Spleen (tissue), 11 donors: Measurements from ENCODE around the gene RPLP1. TPM values are rescaled to one million over a fixed set of nuclear protein-coding genes. Genes with fewer than 3 reads are reported as not detected.

ENCODE experiments used
- DNase-seq: peaks from one replicate; pipeline ENCODE4 v3.0.0-alpha.2; 2020
- H3K27ac ChIP-seq, 8 donors: fragments of 200-600 bp; sonication (generic) in 7 of 8; 1 replicate in 4 of 8; 2 replicates in 4 of 8; pipeline versions ENCODE4 v1.5.0 to v1.8.0; 2016 to 2021; ENCODE audit warnings: inconsistent platforms in 4 of 8, mild to moderate bottlenecking in 4 of 8, moderate library complexity in 1 of 8
- H3K27me3 ChIP-seq, 7 donors: fragments of 200-600 bp; sonication (generic) in 6 of 7; replicated peaks in 1 of 7; 1 replicate in 4 of 7; 2 replicates in 3 of 7; pipeline versions ENCODE4 v1.5.0 to v1.8.0; 2016 to 2021; ENCODE audit warnings: inconsistent platforms in 3 of 7, mild to moderate bottlenecking in 1 of 7
- H3K36me3 ChIP-seq, 6 donors: fragments of 200-600 bp; sonication (generic) in 5 of 6; 1 replicate in 4 of 6; 2 replicates in 2 of 6; pipeline versions ENCODE4 v1.5.0 to v1.8.0; 2016 to 2021; ENCODE audit warnings: inconsistent platforms in 2 of 6
- H3K4me1 ChIP-seq, 6 donors: fragments of 200-600 bp; sonication (generic) in 5 of 6; 1 replicate in 3 of 6; 2 replicates in 3 of 6; pipeline versions ENCODE4 v1.5.0 to v1.8.0; 2016 to 2021; ENCODE audit warnings: inconsistent platforms in 3 of 6
- H3K4me3 ChIP-seq, 8 donors: fragments of 200-600 bp; sonication (generic) in 7 of 8; 1 replicate in 4 of 8; 2 replicates in 4 of 8; pipeline versions ENCODE4 v1.5.0 to v1.8.0; 2016 to 2021; ENCODE audit warnings: inconsistent platforms in 4 of 8, mild to moderate bottlenecking in 4 of 8, moderate library complexity in 2 of 8
- H3K9me3 ChIP-seq, 8 donors: fragments of 200-600 bp; sonication (generic) in 7 of 8; 1 replicate in 4 of 8; 2 replicates in 4 of 8; pipeline versions ENCODE4 v1.5.0 to v1.8.0; 2016 to 2021; ENCODE audit warnings: inconsistent platforms in 4 of 8
- POLR2A ChIP-seq, 3 donors: fragments of 450-650 bp; IDR thresholded peaks; one replicate each; pipeline ENCODE4 v1.5.1; 2017; ENCODE audit warnings: antibody characterized with exemption in 3 of 3, mild to moderate bottlenecking in 1 of 3
- POLR2AphosphoS5 ChIP-seq, 3 donors: sonication (generic); formaldehyde crosslinking; IDR thresholded peaks; one replicate each; pipeline ENCODE4 v1.5.1; 2017; ENCODE audit warnings: antibody characterized with exemption in 3 of 3
- WGBS, 5 donors: extraction: QIAGEN DNeasy Blood & Tissue Kit in 3 of 5; methylation state at CpG; one replicate each; pipeline versions ENCODE4 v1.1.5 to v1.1.7; 2013 to 2018; 5-methylcytosine and 5-hydroxymethylcytosine counted together
- intact Hi-C: fragments of 100-400 bp; cut with DNase I; formaldehyde crosslinking; loops from one replicate; pipeline ENCODE4 v1.15.0; 2023; ENCODE audit warnings: low total_unique reads
- polyA plus RNA-seq, 3 donors: library from polyadenylated mRNA; stranded (reverse); fragments of 200-250 nt; gene quantifications; one replicate each; pipeline ENCODE4 v1.2.1, GENCODE V29; 2013
- total RNA-seq, 7 donors: library from RNA; depleted of rRNA in 3 of 7; stranded (reverse); fragments of >200 nt in 3 of 7; fragmentation: NEBNext Ultra II Directional in 4 of 7; extraction: Animal tissue kit (Norgen Biotek cat#: 25700) in 4 of 7; gene quantifications; one replicate each; pipeline versions ENCODE4 v1.1.0 to v1.2.1, GENCODE V29; 2016 to 2021
- TF ChIP-seq, protein P1 (sequence below), 11 experiments: fragments of 200-600 bp in 7 of 11; fragments of 450-650 bp in 4 of 11; sonication (generic) in 4 of 11; IDR thresholded peaks in 8 of 11; conservative IDR thresholded peaks in 3 of 11; 1 replicate in 7 of 11; 2 replicates in 4 of 11; pipeline versions ENCODE4 v1.4.0 to v1.8.0; 2016 to 2021; ENCODE audit warnings: antibody characterized with exemption in 11 of 11, inconsistent platforms in 4 of 11, mild to moderate bottlenecking in 1 of 11
- donor health status: healthy with polysubstance abuse.
- donor health status: DM: no; HTN: no; CAD: no; lungs with moderate emphysema.
- donor health status: DM: no; HTN: no; CAD: no.
- donor health status: Bipolar disorder and iron deficiency.
- donor health status: healthy.
- donor health status: DM: no; HTN: no; CAD: no.
- donor health status: DM: yes; HTN: yes; CAD: no.

The RPLP1 gene
- total and polyA plus RNA-seq, 10 donors, result 439 to 3,995 (median 1,492) TPM

DNA sequence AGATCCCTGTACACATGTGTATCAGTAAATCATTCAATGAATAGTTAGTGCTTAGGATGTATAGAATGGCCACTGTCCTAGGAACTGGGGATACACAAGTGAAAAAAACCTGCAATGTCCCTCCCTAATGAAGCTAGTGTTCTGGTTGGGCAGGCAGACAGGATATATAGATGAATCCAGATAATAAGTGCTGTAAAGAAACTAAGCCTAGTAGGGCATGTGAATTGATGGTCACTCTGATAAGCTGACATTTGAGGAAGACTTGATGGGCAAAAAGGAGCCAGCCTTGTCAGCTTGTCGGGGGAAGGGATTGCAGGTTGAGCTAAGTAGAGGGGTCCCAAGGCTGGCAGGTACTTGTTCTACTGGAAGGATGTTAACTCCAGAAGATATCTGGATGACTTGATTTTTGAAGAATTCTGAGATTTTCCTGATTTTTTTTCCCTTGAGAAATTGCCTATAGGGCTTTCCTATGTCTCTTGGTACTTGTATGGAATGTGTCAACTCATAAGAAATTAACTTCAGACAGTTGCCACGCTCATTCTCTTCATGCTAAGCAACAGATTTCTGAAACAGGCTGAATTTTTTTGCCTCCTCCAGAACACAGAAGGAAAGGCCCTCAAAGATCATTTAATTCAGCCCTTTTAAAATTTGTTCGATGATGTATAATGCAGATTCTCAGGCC lies 44.8 kb upstream of the RPLP1 start:
- no peak for DNase-seq
- Histone ChIP-seq H3K4me1 (no peaks in the 10 kb centered on the region), H3K27me3 (no peaks in the 10 kb centered on the region), H3K36me3 (no peaks in the 10 kb centered on the region), H3K4me3 (no peak overlapping the region), H3K27ac (no peak overlapping the region), H3K9me3 (no peaks in the 10 kb centered on the region)
- TF ChIP-seq, protein P1, sequence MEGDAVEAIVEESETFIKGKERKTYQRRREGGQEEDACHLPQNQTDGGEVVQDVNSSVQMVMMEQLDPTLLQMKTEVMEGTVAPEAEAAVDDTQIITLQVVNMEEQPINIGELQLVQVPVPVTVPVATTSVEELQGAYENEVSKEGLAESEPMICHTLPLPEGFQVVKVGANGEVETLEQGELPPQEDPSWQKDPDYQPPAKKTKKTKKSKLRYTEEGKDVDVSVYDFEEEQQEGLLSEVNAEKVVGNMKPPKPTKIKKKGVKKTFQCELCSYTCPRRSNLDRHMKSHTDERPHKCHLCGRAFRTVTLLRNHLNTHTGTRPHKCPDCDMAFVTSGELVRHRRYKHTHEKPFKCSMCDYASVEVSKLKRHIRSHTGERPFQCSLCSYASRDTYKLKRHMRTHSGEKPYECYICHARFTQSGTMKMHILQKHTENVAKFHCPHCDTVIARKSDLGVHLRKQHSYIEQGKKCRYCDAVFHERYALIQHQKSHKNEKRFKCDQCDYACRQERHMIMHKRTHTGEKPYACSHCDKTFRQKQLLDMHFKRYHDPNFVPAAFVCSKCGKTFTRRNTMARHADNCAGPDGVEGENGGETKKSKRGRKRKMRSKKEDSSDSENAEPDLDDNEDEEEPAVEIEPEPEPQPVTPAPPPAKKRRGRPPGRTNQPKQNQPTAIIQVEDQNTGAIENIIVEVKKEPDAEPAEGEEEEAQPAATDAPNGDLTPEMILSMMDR (IDR thresholded peaks at IDR 0.05 in 8 of 11, conservative IDR thresholded peaks at IDR 0.05 in 3 of 11), result no peak
- no peak for TF ChIP-seq POLR2AphosphoS5 (IDR thresholded peaks at IDR 0.05)
- no peak for TF ChIP-seq POLR2A (IDR thresholded peaks at IDR 0.05)
- WGBS, 5 donors, result 88 to 91% (median 90%) methylated on average over 3 of the region's 3 CpGs
- intact Hi-C loops, result no loop called here

DNA sequence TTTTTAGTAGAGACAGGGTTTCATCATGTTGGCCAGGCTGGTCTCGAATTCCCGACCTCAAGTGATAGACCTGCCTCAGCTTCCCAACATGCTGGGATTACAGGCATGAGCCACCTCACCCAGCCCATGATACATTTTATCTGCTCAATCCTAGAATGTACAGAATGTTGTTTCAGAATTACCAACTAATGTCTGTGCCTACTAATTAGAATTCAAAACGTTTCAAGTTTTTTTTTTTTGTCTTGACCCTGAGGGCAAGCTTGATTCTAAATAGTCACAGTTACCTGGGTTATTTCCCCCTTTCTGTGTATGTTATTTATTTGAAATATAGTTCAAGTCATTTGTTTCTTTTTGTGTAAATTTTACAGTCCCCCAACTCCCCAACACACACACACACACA lies 43.8 kb upstream of the RPLP1 start:
- TF ChIP-seq POLR2AphosphoS5 (IDR thresholded peaks at IDR 0.05) (no peak), POLR2A (IDR thresholded peaks at IDR 0.05) (no peak)
- TF ChIP-seq, protein P1 (IDR thresholded peaks at IDR 0.05 in 8 of 11, conservative IDR thresholded peaks at IDR 0.05 in 3 of 11), result no peak
- no peaks in the 10 kb centered on the region for H3K36me3 ChIP-seq
- no peak for DNase-seq
- 64 to 81% (median 77%) methylated on average over 3 of the region's 3 CpGs for WGBS, 5 donors
- no peak overlapping the region for H3K27ac ChIP-seq
- H3K4me3 ChIP-seq, result no peak overlapping the region
- H3K27me3 ChIP-seq, result no peaks in the 10 kb centered on the region
- no peaks in the 10 kb centered on the region for H3K9me3 ChIP-seq
- intact Hi-C loops, result no loop called here
- peaks cover 0 to 9% (median 3%) of the 10 kb centered on the region in 6 donors for H3K4me1 ChIP-seq

DNA sequence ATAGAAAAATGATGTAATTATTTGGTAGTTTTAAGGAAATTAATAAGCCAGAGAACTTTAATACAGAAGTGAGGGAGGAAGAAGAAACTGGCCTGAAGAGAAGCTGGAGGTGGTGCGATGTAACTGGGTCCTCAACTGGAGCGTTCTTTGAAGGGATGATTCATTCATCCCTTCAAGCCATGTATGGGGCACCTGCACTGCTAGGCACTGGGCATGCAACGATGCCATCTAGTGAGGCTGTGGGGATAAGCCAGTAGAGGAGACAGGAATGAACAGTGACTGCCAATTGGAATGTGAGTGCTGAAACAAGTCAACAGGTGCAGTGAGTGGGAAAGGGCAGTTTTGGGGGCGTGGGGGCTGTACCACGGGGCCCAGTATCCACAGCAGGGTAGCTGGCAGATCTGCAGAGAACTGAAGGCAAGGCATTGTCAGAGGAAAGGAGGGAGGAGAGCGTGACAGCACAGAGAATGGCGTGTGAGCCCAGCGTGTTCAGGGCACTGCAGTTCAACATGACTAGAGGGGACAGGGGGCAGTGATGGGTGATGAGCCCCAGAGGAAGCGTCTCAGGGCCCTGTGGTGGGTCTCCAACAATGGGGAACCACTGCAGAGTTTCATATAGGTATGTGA lies 42.3 kb upstream of the RPLP1 start:
- intact Hi-C loops, result no loop called here
- 49 to 62% (median 57%) methylated on average over 9 of the region's 9 CpGs for WGBS, 5 donors
- no peaks in the 10 kb centered on the region for H3K9me3 ChIP-seq
- DNase-seq, result peak; percentile 51
- peaks cover 0 to 8% (median 0%) of the 10 kb centered on the region in 7 donors for H3K27me3 ChIP-seq
- no peak overlapping the region for H3K27ac ChIP-seq
- no peak overlapping the region for H3K4me3 ChIP-seq
- no peaks in the 10 kb centered on the region for H3K36me3 ChIP-seq
- TF ChIP-seq POLR2A (IDR thresholded peaks at IDR 0.05) (no peak), POLR2AphosphoS5 (IDR thresholded peaks at IDR 0.05) (no peak)
- TF ChIP-seq, protein P1 (IDR thresholded peaks at IDR 0.05 in 8 of 11, conservative IDR thresholded peaks at IDR 0.05 in 3 of 11), result no peak
- H3K4me1 ChIP-seq, result peaks cover 0 to 22% (median 16%) of the 10 kb centered on the region in 6 donors

DNA sequence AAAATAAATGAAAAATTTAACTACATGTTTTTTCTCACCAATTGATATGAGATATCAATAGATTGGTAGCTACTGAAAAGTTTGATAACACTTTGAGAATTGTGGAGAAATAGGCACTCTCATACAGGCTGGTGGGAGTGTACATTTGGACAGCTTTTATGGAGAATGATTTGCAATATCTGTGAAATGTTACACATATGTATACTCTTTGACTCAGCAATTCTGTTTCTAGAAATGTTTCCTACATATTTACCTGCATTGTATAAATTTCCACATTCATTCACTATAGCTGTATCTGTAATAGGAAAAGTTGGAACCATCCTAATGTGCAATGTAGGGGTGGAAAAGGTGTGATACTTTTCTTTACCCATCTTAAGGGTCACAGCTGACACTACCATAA lies 40.3 kb upstream of the RPLP1 start:
- no peak for DNase-seq
- peaks cover 0 to 8% (median 0%) of the 10 kb centered on the region in 7 donors for H3K27me3 ChIP-seq
- peaks cover 0 to 30% (median 19%) of the 10 kb centered on the region in 6 donors for H3K4me1 ChIP-seq
- TF ChIP-seq, protein P1 (IDR thresholded peaks at IDR 0.05 in 8 of 11, conservative IDR thresholded peaks at IDR 0.05 in 3 of 11), result no peak
- no peak for TF ChIP-seq POLR2A (IDR thresholded peaks at IDR 0.05)
- TF ChIP-seq POLR2AphosphoS5 (IDR thresholded peaks at IDR 0.05), result no peak
- no peak overlapping the region for H3K4me3 ChIP-seq
- no peak overlapping the region for H3K27ac ChIP-seq
- no peaks in the 10 kb centered on the region for H3K36me3 ChIP-seq
- intact Hi-C loops, result no loop called here
- H3K9me3 ChIP-seq, result no peaks in the 10 kb centered on the region
